Brain pericyte (primary cell): ENCODE data around the gene ITPR2.
A peak's percentile ranks its signal among the peaks of the same experiment; 100 is the strongest.
"Not testable (repeated sequence)": the region's sequence is repeated elsewhere in the genome, so short reads cannot be mapped to it uniquely, and the experiment has no call there.

Source experiments
- DNase-seq: peaks from one replicate; pipeline ENCODE4 v3.0.0-alpha.2; 2012; ENCODE audit warnings: low read depth, low spot score

The ITPR2 gene

DNA sequence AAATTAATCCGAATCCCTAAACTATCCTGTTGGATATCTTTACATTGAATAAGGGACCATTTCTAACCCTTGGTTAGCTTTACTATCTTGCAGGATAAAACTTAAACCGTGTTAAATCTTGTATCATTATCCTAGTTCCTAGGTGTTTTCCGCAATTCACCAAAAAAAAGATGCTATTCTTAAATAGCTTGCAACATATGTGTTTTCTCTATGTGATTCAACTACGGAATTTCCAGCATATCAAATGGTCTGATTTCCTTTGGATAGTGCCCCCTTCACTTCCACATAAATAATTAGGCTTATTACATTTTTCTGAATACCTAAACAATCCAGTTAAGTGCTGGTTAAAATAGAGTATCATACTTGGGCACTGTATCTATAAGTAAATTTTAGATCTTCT lies 130.3 kb downstream of the ITPR2 start:
- no peak for DNase-seq

DNA sequence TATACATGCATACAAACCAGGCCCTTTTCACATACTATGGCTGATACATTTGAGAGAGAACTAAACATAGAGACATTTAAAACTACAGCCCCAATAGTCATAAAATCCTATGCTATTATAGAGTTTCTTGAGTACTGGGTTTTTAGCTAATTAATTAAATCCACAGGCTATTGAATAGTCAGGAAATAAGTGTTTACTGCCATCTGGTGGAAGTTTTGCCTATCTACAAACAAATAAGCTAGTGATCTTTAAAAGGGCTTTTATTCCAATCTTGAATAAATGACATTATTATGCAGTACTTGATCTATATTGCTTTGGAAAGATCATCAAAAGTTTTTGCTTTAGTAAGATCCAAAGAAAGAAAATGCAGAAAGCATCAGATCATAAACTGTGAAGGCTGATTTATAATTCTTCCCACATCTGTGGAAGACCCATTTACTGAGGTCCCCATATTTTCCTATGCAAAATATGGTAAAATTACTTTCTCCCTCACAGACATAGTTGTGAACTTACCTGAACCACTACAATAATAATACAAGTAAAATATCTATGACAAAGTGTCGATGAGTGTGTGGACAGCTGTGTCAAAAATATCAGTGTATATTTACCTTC lies 131.3 kb downstream of the ITPR2 start:
- DNase-seq: no peak

DNA sequence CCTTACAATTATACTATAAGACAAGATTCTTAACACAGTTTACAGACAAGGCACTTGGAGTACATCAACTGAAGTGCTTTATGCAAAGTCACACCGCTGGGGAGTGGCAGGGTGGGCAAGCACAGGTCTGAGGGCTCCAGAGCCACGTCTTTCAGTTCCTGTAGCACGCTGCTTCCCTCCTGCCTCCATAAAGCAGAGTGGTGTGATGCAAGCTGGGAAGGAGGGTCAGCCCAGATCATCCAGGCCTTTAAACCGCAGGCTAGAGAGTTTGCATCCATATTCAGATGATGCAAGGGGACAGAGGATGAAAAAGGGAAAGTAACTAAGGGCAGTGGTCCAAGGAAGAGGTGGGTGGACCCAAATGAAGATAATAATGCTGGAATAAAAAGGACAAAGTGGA lies 132.6 kb downstream of the ITPR2 start:
- DNase-seq: no peak

DNA sequence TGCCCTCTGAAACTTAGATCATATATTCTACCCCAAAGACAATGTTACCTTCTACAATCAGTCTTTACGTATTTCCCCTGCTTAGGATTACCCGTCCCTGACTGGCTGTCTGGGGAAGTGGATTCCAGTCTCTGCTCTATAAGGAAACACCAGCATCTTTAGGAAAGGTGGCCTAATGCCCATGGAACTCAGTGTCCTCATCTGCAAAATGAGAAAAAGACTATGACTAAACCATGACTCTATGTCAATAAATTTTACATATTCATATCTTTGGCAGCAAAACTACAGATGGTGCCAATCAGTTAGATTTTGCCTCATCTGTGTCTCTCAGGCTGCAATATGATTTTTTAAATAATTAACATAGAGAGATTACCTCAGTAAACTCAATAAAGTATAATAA lies 133.8 kb downstream of the ITPR2 start:
- DNase-seq: no peak

DNA sequence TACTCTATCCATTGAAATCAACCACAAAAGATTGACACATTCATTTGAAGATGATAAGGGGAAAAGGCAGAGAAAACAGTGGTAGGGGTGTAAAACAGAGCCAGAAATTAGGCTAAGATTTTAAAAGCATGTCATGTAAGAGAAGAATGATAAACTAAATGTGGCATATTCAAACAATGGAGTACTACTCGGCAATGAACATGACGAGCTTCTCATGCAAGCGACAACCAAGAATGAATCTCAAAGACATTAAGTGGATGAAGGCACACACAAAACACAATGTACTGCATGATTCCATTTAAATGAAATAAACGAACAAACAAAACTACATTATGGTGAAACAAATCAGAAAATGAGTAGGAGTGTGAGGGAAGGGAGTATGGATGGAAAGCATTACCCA lies 134.8 kb downstream of the ITPR2 start:
- no peak for DNase-seq

DNA sequence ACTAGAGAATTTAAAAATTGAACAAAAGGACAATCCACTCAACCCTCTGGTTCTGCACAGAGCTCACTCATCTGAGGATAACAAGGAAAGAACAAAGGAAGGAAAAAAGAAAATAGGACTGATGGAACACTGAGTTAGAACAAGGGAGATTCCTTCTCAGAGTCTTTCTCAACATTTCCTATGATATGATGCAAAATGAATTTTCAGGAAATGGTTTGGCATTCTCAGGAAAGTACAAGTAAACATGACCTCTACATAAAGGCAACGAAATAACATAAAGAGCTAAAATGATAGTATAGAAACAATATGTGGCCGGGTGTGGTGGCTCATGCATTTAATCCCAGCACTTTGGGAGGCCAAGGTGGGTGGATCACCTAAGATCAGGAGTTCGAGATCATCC lies 135.8 kb downstream of the ITPR2 start:
- no peak for DNase-seq

DNA sequence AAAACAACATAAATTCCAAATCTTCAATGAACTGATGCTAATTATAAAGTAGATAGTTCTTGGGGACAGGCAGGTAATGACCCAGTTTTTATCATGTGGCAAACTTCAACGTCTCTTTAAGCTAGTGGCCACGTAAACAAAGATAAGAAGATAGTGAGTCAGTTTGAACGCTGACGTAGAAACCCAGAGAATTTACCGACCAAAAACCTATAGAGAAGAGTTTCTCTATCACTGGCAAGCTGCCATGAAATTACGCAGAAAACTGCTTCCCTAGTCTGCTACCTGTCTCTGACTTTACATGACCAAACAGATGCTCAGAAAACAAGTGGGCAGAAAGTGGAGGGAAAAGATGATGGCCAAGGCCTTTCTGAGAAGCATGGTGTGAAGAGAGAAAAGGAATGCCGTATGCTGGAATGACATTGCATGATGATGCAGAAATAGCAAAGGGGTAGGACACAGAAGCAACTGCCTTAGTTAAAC lies 136.3 kb downstream of the ITPR2 start:
- DNase-seq: no peak

DNA sequence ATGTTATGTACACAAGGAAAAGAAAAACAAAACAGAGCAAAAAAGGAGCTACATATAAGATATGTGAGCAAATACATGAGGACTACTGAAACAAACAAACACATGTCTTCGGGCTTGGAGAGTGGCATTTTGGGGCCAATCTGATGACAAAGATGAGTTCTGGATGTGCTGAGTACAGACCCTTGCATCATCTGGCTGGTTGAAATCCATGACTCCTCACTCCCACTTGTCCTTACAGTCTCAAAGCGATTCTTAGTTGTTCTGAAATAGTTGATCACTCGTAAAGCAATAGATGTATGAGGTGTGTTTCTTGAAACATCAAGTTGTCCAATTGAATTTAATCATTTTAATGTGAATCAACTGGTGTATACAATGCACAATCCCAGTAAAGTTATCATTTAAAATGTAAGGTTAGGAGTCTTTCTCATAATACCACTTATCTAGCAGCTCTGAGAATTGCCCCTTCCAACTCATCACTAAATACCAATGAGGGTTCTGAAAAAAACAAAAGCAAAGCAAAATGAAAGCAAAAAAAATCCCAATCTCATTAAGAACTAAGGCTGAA lies 136.9 kb downstream of the ITPR2 start:
- DNase-seq: no peak

DNA sequence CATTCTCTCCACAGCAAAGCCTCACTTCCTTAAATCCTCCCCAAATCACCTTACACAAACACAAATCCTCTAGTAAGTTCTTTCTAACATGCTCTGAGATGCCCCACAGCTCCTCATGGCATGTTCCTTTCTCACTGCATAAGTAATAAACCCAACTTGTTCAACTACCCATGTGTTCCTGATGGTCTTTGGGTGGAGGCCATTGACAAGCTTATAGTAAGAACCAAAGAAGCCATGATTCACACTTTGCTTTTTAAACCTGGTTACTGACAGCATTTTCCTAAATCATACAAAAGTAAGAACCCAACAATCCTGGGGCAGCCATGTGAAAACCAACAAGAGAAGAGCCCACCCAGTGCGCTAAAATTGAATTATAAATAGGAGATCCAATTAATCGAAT lies 138.6 kb downstream of the ITPR2 start:
- no peak for DNase-seq

DNA sequence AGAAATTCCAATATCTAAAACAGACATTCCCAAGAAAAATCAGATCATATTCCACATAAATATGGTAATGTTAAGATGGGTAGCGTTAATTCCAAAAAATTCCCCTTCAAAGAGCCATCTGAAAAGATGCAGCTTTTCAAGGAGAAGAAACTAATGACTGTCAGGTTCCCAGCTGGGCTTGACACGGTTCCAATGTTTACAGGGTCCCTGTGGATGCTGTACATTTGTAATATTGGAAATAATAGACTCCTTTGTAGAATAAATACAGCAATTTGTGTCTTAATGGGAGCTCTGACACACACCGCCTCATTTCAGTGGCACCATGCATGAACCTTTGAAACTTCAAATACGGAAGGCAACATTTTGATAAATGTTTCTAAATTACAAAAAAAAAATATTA lies 140.6 kb downstream of the ITPR2 start:
- DNase-seq: no peak

DNA sequence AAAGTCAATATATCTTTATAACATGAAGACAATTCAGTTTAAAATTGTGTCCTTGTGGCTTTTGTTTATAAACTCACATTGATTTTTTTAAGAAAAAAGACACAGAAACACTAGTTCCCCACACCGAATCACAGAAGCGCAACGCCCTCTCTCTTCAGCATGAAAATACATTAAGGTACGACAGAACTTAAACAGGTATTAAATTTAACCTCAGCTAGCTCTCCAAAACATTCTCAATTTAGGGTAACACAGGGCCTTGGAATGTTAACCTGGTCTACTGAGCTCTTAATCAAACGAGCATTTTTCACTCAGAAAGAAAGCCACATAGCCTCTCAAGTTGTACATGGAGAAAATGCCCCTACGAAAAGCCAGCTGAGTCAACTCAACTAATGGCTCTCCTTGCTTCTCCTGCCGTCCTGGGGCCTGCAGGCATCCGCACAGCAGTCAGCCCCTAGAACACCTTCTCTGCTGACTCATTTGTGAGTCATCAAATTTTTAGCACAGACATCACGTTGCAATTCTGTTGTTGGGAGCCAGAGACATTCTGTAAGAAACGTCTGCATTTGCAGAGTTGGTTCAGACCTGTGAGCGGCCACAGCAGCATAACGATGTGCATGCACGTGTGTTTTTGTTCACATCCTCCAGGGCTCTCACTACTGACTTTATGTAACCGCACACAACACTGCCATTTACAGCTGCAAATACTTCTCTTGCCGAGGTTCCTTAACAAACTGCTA lies 141.6 kb downstream of the ITPR2 start:
- peak; percentile 91 for DNase-seq

DNA sequence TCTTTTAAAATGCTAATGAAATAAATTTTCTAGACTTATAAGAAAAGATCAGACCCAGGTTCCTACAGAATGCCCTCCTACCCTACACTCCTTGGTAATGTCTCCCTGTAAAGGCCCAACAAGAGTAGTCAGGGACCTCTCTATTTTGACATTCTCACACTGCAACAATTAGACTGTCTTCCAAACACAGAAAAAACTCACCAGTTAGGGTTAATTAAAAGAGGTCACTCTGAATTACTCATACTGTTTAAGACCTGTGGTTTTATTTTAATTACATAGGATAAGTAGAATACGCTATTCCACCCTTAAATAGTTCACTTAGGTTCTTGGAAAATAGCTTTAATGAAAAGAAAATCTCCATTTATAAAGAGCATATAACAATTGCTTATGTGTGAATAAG lies 142.4 kb downstream of the ITPR2 start:
- DNase-seq: no peak

DNA sequence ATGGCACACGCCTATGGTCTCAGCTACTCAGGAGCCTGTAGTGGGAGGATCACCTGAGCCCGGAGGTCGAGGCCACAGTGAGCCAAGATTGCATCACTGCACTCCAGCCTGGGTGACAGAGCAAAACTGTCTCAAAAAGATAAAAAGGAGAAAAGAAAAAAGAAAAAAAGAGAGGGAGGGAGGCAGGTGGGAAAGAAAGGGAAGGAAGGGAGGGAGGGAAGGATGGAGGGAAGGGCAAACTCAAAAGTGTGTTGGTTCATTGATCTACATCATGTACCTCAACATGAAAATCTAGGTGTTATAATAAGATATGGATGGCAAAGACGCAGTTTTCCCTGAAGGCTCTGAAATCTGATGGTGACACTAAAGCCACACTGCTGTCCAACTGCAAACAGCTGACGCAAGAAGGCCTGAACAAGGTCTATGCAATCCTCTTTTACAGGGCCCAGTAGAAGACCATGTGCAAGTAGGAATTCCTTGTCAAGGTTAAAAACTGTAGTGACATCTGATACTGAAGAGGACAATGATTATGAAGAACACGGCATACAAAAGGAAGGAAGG lies 143.6 kb downstream of the ITPR2 start:
- DNase-seq: no peak

DNA sequence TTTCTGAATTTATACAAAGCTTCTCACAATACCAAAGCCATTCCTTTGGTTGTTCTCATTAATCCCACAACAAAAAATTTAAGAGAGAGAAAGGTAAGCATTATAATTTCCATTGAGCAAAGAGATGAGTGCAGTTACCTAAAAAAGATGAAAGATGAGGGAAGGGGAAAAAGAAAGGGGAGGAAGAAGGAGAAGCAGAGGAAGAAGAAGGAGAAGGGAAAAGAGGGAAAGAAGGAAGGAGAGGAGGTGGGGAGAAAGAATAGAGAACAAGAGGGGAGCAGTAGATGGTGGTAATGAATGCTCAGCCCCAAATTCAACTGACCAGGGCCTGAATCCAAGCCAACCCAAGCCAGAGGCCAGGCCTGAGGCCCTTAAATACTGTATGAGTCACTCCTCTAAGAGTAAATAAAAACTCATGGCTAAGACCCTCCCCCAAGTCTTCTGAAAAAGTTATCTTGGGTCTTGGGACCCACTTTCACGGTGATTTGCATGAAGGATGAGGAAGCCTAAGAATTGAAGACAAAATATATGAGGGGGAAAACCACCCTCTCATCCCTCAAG lies 144.6 kb downstream of the ITPR2 start:
- no peak for DNase-seq

DNA sequence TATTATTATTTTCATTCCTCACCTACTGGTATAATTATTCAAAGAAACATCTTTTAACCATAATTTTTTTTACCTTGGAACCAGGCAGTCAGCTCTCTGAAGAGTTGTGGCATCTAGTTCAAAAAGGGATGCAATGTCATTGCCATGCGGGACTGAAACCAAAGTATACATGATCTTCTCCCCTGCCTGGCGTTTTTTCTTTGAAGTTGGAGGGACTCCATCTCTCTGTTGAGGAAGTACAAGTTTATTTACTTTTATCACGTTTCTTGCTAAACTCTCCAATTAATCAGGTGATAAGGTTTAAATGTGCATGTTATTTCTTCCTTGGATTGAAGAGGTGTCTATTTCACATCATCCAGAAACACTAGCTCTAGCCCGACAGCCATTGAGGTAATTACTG lies 146.6 kb downstream of the ITPR2 start:
- no peak for DNase-seq

DNA sequence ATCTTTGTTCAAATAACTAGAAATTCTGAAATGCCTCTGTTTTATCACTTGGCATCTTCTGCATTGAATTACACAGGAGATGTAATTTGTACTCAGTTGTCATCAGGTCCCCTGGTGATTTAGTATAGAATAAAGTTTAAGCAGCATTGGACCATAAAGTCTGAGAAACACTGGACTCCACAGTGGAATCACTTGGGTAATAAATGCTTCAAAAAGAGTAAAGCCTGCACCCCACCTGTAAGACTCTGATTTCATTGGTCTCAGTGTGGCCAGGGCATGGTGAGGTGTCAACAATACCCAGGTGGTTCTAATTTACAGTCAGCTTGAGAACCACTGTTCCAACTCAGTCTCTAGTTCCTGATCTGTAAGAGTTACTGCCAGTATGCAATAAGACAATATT lies 148.9 kb downstream of the ITPR2 start:
- DNase-seq: no peak

DNA sequence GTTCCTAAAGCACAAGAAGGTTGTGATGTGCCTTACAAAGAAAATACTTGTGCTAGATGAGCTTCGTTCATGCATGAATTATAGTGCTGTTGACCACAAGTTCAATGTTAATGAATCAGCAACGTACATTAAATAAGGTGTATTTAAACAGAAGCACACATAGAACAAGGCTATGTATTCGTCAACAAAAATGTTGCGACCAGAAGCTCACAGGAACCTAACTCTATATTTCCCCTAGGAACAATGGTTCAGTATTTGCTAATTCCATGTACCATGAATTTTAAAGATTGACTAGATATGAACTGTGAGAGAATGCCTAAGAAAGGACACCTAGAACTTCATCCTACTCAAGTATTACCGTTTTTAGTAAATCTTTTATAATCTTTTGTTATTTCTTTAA lies 149.6 kb downstream of the ITPR2 start:
- DNase-seq: no peak

DNA sequence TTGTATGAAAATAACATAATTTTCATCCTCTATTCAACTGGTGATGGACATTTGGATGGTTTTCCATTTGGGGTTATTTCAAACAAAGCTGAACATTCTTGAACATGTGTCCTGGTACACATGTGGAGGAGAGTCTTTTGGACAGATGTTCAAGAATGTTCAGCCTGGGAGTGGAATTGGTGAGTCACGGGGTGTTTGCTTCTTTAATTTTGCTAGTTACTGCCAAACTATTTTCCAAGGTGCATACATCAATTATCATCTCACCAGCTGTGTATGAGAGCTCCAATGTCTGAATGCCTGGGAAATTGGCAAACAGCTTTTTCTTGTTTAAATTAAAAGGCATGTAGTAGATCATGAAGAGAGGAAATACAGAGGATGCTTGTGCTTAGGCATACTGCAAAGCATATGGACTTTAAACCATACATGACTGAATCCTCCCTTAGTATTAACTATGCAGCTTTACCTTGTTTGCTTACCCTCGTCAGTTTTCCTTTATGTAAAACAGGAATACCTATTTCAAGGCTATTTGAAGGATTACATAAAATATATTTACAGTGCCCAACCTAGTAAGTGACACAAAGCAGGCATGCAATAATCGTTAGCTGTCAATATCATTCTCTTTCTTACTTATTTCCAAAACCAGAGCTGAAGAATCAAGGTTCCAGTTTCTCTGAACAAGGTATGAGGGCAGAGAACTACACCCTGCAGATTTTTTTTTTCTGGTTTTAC lies 152.1 kb downstream of the ITPR2 start:
- DNase-seq: no peak

DNA sequence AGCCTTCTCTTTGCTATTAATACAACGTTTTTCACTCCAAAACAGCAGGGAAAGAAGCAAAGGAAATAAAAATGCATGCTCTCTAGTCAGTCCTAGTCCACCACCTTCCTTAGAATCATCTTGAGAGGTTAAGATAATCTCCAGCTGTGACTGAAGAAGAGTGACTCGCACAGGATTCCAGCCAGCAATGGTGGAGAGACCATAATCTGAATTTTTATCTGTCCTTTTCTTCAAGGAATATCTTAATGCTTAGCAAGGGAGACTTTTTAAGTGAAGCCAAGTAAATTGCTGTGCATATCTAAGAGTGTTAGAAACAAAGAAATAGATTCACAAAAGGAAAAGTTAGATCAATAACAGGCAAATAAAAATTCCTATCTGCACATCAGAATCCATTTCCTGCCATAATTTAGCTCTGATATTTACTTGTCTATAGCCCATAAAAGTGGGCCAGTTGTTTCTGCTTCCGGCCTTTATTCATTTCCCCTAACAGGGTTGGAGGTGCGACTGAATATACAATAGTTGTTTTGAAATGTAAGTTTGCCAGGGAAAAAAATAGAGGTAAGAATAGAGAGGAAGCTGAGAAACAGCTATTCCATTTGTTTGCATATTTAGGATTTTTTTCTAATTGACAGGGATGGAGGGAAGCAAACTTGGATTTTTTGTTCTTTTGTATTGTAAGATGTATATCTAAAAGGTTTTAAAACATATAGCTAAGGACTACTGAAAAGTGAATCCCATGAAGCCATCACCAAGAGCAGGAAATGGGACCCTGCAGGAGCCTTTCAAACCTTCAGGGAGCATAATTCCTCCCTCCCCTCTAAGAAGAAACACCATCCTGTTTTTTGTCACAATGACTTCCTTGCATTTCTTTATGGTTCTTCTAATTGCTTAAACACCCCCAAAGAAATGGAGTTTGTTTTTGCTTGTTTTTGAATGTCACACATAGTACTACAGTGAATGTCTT lies 154.0 kb downstream of the ITPR2 start:
- no peak for DNase-seq

DNA sequence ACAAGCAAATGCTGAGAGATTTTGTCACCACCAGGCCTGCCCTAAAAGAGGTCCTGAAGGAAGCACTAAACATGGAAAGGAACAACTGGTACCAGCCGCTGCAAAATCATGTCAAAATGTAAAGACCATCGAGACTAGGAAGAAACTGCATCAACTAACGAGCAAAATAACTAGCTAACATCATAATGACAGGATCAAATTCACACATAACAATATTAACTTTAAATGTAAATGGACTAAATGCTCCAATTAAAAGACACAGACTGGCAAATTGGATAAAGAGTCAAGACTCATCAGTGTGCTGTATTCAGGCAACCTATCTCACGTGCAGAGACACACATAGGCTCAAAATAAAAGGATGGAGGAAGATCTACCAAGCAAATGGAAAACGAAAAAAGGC lies 161.5 kb downstream of the ITPR2 start:
- DNase-seq: not testable (repeated sequence)

DNA sequence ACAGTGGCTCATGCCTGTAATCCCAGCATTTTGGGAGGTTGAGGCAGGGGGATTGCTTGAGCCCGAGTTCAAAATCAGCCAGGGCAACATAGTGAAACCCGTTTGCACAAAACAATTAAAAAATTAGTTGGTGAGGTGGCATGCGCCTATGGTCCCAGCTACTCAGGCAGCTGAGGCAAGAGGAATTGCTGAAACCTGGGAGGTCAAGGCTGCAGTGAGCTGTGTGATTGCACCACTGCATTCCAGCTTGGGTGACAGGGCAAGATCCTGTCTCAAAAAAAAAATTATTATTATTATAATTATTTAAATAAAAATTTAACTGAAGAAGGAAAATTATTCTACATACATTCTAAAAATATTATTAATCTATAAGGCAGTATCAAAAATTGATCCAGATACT lies 164.1 kb downstream of the ITPR2 start:
- no peak for DNase-seq
